NOMO-1 treated with DMSO at 0.1 percent for 48 hours (cell line): Measurements from ENCODE around the gene INSYN2A.

Experiments used
- DNase-seq: peaks from one replicate; lab custom pipeline; 2025; ENCODE audit not compliant: unreplicated experiment; lab: John Stamatoyannopoulos, UW

INSYN2A gene, protein sequence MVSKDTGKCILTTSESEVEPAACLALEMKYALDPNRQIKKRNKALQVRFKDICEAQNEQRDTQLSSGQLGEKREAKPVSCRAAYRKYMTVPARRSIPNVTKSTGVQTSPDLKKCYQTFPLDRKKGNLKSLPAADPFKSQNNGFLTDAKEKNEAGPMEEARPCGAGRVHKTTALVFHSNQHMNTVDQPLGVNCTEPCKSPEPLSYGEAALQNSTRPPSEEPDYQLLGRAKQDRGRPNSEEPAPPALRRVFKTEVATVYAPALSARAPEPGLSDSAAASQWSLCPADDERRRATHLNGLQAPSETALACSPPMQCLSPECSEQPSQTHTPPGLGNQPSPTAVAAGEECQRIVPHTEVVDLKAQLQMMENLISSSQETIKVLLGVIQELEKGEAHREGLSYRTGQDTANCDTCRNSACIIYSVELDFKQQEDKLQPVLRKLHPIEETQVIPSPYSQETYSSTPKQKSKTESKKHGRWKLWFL

GRCh38 chr10:127196282-127197153 is at the start of gene INSYN2A:
Gene INSYN2A (minus strand): TSS chr10:127196591. CDS start chr10:127176395, 20,196 bp downstream.
- no peak for DNase-seq

- DNase-seq = no peak
Observed at GRCh38 chr10:127245456-127245855, 49.1 kb upstream of the INSYN2A start.

GRCh38 chr10:127243490-127244272 is 47.3 kb upstream of the INSYN2A start:
- no peak for DNase-seq

- no peak for DNase-seq
Observed at GRCh38 chr10:127242914-127243313, 46.5 kb upstream of the INSYN2A start.

DNA sequence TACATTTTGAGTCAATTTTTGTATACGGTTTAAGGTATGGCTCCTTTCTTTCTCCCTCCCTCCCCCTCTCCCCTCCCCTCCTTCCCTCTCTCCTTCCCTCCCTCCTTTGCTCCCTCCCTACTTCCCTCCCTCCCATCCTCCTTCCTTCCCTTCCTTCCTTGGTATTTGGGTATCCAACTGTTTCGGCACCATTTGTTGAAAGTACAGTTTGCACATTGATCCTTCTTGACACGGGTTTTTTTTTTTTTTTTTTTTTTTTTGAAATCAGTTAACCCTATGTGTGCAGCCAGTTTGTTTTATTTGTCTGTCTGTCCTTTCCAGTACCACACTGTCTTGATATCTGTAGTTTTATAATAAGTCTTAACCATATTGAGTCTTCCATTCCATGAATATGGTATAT is 39.9 kb upstream of the INSYN2A start:
- no peak for DNase-seq

GRCh38 chr10:127234306-127234800 is 38.0 kb upstream of the INSYN2A start:
- DNase-seq = no peak

DNA sequence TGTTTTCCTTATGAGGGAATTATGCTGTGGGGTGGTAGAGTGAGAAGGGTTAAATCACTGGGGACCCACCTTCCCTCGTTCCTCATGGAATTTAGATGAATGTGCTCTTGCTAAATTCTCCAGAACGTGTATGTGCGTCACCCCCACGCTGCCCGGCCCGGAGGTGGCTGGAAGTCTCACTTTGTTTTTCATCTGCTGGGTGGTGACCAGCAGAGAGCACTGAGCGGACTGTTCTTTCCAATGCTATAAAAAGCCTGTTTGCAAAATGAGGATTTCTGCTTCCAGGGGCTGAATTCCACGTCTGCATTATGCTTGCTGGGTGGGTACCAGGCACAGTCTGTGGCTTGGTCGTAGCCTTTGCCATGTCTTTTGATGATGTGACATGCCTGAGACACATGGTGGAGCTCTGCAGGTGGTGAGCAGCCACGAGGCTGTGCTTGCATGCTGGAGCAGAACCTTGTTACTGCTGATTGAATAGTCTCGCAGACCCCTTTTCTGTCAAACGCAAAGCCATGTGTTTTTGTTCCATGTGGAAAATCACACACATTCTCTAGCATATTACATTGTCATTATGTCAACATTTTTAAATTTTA is 31.9 kb upstream of the INSYN2A start:
- no peak for DNase-seq

- no peak for DNase-seq
Observed at GRCh38 chr10:127227663-127228062, 31.3 kb upstream of the INSYN2A start.

DNA sequence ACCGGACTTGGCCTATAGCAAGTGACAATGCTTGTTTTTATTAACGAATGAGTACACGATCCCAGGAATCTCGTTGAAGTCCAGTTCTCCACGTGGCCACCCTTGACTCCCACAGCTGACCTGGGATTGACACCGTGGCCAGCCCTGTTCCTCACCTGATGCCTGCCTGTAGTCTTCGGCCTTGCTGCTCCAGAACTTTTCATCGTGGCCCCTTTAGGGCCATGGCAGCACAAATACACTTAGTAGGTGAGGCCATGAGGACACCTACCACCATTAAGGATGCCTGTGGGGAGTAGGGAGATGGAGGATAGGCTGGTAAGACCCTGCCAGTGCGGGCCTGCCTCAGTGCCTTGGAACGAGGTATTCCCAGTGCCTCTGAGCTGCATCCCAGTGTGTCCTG is 30.6 kb upstream of the INSYN2A start:
- DNase-seq = no peak

DNA sequence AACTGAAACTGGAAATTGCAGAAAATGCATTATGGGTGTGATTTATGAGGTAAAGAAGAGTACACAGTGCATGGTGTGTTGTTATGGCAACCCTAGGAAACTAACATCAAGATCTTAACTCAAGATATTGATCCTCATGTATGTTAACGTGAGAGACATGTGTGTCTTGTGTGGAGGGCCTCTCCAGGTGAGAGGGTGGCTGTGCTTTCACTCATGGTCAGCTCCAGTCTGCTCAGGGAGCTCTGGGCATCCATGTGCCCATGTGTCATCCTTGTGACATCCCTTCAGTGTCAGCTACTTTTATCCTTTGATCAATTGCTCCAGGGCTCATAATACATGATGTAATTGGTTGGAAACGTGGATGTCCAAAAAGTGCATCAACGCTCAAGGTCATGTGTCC is 24.9 kb upstream of the INSYN2A start:
- DNase-seq = no peak

DNA sequence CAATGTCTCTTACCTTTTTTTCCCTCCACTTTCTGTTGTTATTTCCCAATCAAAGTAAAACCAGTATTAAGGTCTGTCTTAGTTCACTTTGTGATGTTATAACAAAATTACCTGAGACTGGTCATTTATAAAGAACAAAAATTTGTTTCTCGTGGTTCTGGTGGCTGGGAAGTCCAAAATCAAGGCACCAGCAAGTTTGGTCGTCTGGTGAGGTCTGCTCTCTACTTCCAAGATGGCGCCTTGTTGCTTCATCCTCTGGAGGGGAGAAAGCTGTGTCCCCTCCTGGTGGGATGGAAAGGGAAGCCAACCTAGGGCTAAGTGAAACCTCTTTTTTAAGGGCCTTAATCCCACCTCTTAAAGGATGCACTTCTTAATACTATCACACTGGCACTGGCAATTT is 22.3 kb upstream of the INSYN2A start:
- no peak for DNase-seq

DNA sequence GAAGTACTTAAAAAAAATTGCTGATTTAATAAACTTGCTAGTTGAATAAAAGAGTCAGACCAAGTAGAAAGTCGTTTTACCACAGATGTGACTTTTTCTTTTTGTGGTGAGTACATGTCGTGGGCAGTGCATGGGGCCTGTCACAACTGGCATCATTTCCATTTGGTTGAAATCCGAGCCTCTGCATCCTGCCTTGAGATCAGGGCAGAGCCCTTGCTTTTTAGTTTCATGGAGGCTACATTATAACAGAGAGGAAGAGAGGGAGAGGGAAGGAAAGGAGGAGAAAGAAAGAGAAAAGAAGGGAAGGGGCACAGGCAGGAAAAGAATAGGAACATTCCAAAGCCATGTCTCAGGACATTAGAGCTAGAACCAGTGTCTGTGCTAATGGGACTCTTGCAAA is 20.4 kb upstream of the INSYN2A start:
- no peak for DNase-seq

DNA sequence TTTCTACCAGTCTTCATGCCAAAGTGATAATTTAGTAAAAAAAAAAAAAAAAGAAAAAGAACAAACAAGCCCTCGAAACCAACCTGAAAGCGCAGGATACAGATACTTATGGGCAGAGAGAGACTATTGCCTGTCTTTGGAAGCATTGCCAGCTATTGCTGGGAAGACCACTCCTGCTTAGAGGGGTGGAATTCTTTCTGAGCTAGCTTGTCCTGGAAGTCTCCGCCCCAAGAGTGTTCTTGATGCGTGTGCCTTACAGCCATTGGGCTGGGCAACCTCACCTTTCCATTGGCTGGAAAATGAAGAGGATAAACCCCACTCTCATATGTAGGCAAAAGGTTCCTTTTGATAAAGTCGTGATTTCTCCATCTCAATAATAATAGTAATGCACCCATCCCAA is 19.9 kb upstream of the INSYN2A start:
- DNase-seq = no peak

DNA sequence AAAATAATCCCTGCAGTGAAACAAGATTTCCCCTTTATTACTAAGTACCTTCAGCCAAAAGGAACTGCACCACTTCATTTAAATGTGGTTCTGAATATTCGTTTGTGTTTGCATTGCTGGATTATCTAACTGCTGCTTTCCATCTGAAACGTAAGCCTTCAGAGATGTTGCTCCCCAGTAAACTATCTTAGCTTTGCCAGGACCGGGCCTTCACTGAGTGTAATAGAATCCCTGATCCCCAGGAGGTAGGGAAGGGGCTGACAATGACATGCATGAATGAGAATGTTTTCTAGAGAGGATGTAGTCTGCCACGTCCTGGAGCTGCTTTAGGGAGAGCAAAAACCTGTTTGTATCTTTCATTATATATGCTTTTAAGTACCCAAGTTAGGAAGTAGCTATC is 19.5 kb upstream of the INSYN2A start:
- DNase-seq = no peak

DNA sequence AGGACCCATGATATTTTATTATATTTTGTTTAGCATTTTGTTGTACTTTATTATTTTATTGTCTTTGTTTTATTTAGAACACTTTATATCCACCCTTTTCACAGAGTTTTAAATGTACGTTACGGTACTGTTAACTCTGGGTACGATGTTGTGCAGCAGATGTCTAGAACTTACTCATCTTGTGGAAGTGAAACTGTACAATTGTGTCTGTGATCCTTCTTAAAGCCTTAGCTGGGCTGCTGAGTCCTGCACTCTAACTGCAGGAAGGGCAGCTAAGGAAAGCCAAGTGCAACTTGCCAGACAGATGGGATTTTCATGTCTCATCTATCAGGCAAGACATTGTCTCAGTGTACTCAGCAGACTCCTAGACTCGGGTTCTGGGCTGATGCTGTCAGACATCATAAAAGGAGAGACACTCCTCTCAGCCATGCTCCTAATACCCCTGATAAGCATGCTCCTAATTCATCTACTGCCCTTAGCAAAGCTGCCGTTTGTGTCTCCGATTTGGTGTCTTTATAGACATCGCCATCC is 14.6 kb upstream of the INSYN2A start:
- DNase-seq = no peak

GRCh38 chr10:127207081-127207480 is 10.7 kb upstream of the INSYN2A start:
- no peak for DNase-seq

DNA sequence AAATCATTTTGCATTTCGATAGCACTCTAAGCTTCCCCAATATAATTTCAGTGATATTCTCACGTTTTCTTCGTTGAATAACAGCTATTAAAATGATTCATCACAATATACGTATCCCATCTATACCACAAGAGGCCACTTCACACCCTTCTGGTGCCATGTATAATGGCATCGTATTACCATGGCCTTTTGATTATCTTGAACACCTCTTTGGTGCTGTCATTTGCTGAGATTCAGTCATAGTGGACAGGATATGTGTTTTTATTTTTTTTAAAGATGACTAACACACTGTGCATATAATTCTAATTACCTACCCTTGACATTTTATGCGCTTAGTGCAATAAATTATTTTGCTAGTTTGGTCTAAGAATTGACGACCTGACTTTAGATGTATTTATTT is 6.7 kb upstream of the INSYN2A start:
- no peak for DNase-seq

- DNase-seq = no peak
Observed at GRCh38 chr10:127200646-127201045, 4.3 kb upstream of the INSYN2A start.

- no peak for DNase-seq
Observed at GRCh38 chr10:127198721-127199120, 2.3 kb upstream of the INSYN2A start.

DNA sequence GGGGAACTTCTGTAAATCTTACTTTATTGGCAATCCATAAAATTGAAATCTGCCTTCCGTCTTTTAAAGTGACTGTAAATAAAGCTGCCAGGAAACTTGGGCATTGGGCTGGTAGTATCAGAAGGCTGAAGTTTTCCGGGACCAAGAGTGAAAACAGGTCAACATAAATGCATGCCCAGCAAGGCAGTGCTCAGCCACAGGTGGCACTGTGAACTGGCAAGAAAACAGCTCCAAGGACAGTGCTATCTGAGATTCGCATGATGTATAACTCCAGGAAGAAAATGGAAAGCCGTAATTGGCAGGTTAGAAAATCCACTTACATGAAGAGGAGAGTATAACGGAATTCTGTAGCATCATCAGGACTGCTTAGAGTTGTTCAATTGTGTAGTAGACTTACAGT is 1.9 kb upstream of the INSYN2A start:
- no peak for DNase-seq

- no peak for DNase-seq
Observed at GRCh38 chr10:127197154-127197432, 702 bp upstream of the INSYN2A start.
